Measurements from ENCODE around the gene GFI1.

DNA sequence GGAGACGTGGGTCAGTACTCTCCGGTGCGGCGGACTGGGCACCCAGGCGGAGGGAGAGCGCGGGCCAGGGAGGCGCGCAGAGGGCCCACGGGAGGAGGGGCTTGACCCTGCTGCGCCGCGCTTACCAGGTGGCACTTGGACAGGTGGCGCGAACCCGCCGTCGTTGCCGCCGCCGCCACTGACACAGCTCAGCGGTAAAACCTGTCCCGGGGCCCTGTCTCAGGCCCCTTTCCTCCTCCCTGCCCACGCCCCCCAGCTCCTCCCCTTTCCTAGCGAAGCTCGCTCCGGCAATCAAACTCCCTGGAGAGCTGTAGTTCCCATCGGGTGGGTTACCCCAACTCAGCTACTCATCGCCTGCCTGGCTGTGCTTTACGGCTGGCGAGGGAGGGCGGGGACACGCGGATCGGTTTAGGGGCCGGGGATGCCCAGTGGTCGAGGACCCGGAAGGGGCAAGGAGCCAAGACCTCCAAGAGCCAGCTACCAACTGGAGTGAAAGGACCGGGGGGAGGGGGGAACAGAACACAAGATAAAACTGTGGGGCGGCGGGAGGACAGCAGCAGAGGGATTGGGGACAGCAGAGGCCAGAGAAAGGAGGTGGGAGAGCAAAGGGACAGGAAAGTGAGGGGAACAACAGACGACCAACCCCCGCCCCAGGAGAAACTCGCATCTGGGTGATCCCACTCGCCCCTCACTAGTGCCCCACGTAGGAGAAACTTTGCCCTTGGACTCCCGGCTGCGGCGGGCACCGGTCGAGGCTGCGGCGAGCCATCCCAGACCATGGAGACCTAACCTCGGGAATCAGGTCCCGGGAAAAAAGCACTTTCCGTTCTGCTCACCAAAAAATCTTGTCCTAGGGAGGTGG is 2.9 kb downstream of the GFI1 start:
- no peak for TF ChIP-seq CTCF (conservative IDR thresholded peaks at IDR 0.05; ENCODE audit: low read depth, low read length)
- TF ChIP-seq EZH2 (IDR thresholded peaks at IDR 0.05; ENCODE audit: low read length, unreplicated experiment), result no peak
- TF ChIP-seq EZH2phosphoT487 (IDR thresholded peaks at IDR 0.05; ENCODE audit: borderline replicate concordance, low read length), result no peak
